Activated CD4-positive, alpha-beta T cell treated with anti-CD3 and anti-CD28 coated beads, Interleukin-2, amount 50 U/mL, for 24 hours (primary cell): ENCODE data around the gene HNRNPA3.
"Not testable (repeated sequence)": the region's sequence is repeated elsewhere in the genome, so short reads cannot be mapped to it uniquely, and the experiment has no call there.

Source experiments
- DNase-seq, 2 donors: peaks; one replicate each; pipeline ENCODE4 v3.0.0-alpha.2; 2020; ENCODE audit warnings: low read depth in 1 of 2, low spot score in 1 of 2

The HNRNPA3 gene

GRCh38 chr2:177232098-177232704 lies 19.6 kb downstream of the HNRNPA3 start:
- no peak for DNase-seq

- no peak for DNase-seq
These were observed 21.7 kb downstream of the HNRNPA3 start for GRCh38 chr2:177234267-177234666.

GRCh38 chr2:177235855-177236437 lies 23.4 kb downstream of the HNRNPA3 start:
- no peak for DNase-seq

GRCh38 chr2:177237932-177238331 lies 25.3 kb downstream of the HNRNPA3 start:
- no peak for DNase-seq

GRCh38 chr2:177239053-177239452 lies 26.5 kb downstream of the HNRNPA3 start:
- DNase-seq: no peak

GRCh38 chr2:177239932-177240630 lies 27.5 kb downstream of the HNRNPA3 start:
- DNase-seq: no peak

GRCh38 chr2:177241711-177242120 lies 29.1 kb downstream of the HNRNPA3 start:
- DNase-seq: no peak

- no peak for DNase-seq
These were observed 29.8 kb downstream of the HNRNPA3 start for GRCh38 chr2:177242121-177242987.

GRCh38 chr2:177243073-177243472 lies 30.5 kb downstream of the HNRNPA3 start:
- no peak for DNase-seq

- no peak for DNase-seq
These were observed 30.9 kb downstream of the HNRNPA3 start for GRCh38 chr2:177243476-177243875.

- DNase-seq: no peak
These were observed 31.7 kb downstream of the HNRNPA3 start for GRCh38 chr2:177244244-177244771.

GRCh38 chr2:177245010-177245422 lies 32.4 kb downstream of the HNRNPA3 start:
- DNase-seq: no peak

GRCh38 chr2:177246000-177246399 lies 33.4 kb downstream of the HNRNPA3 start:
- DNase-seq: no peak

GRCh38 chr2:177246523-177247030 lies 34.0 kb downstream of the HNRNPA3 start:
- DNase-seq: not testable (repeated sequence)

GRCh38 chr2:177247693-177248262 lies 35.2 kb downstream of the HNRNPA3 start:
- DNase-seq: no peak

GRCh38 chr2:177249038-177249437 lies 36.4 kb downstream of the HNRNPA3 start:
- no peak for DNase-seq

GRCh38 chr2:177250461-177250860 lies 37.9 kb downstream of the HNRNPA3 start:
- DNase-seq: no peak

- DNase-seq: no peak
These were observed 38.6 kb downstream of the HNRNPA3 start for GRCh38 chr2:177251165-177251542.

GRCh38 chr2:177252808-177253531 lies 40.4 kb downstream of the HNRNPA3 start:
- DNase-seq: no peak

- DNase-seq: no peak
These were observed 41.1 kb downstream of the HNRNPA3 start for GRCh38 chr2:177253704-177254103.
